ENCODE data around the gene USH1G. TPM values are rescaled to one million over a fixed set of nuclear protein-coding genes. Genes with fewer than 3 reads are reported as not detected.

USH1G gene
- total and polyA plus RNA-seq, 12 donors: not detected

- intact Hi-C loops (cut with DNase I): loop anchor here in 6 of 10 donors (10.0 kb wide), 2 partner anchors 124 to 214 kb away; partner anchors contain the start of gene NHERF1 (in 1 of the 6)
- Histone ChIP-seq H3K4me1 (peaks cover 4 to 20% (median 13%) of the 10 kb centered on the region in 9 donors), H3K36me3 (peaks cover 0 to 5% (median 0%) of the 10 kb centered on the region in 9 donors), H3K27ac (no peak overlapping the region), H3K9me3 (no peaks in the 10 kb centered on the region), H3K27me3 (no peaks in the 10 kb centered on the region), H3K4me3 (no peak overlapping the region)
- no peak for TF ChIP-seq CTCF (IDR thresholded peaks at IDR 0.05)
- WGBS, 2 donors: 46 to 51% methylated on average over 12 of the region's 12 CpGs
- no peak for ATAC-seq
- DNase-seq: no peak
These were observed 54.7 kb downstream of the USH1G start for GRCh38 chr17:74868251-74868907.

GRCh38 chr17:74866198-74866835, 56.7 kb downstream of the USH1G start:
- Histone ChIP-seq H3K4me1 (peaks cover 6 to 20% (median 10%) of the 10 kb centered on the region in 9 donors), H3K36me3 (peaks cover 0 to 5% (median 0%) of the 10 kb centered on the region in 9 donors), H3K9me3 (no peaks in the 10 kb centered on the region), H3K4me3 (no peak overlapping the region), H3K27me3 (peaks cover 0 to 14% (median 10%) of the 10 kb centered on the region in 7 donors), H3K27ac (no peak overlapping the region)
- DNase-seq (no peak), ATAC-seq (no peak)
- intact Hi-C loops (cut with DNase I): loop anchor here in 6 of 10 donors (10.0 kb wide), 2 partner anchors 122 to 212 kb away; partner anchors contain the start of gene NHERF1 (in 1 of the 6)
- TF ChIP-seq CTCF (IDR thresholded peaks at IDR 0.05): no peak
- 79 to 80% methylated on average over 19 of the region's 19 CpGs for WGBS, 2 donors

Other genes with a start within 250 kb of the USH1G start
- 1 to 10 TPM in 1 of 10 donors, under 1 TPM in 6, not detected in 3; 0.13 to 4.5 (median 0.34) TPM for gene CD300LF, start 210.3 kb downstream of the USH1G start, total RNA-seq
- under 1 TPM; 0.15 to 0.36 TPM for gene CD300LF, start 210.3 kb downstream of the USH1G start, polyA plus RNA-seq
- gene RAB37, start 186.0 kb downstream of the USH1G start, total RNA-seq: 1 to 10 TPM in 9 of 10 donors, under 1 TPM in 1; 0.95 to 2.8 (median 1.6) TPM
- gene RAB37, start 186.0 kb downstream of the USH1G start, polyA plus RNA-seq: 1 to 10 TPM in 1 of 2 donors, under 1 TPM in 1; 0.93 to 2.7 TPM
- gene NHERF1, start 174.6 kb downstream of the USH1G start, total RNA-seq: 10 to 100 TPM in 6 of 10 donors, 1 to 10 TPM in 4; 6.7 to 33.4 (median 12.7) TPM
- 10 to 100 TPM in 1 of 2 donors, 1 to 10 TPM in 1; 6.9 to 24.5 TPM for gene NHERF1, start 174.6 kb downstream of the USH1G start, polyA plus RNA-seq
- gene NAT9, start 146.9 kb downstream of the USH1G start, total RNA-seq: 10 to 100 TPM; 10.6 to 25.9 (median 17.0) TPM
- 10 to 100 TPM; 33.6 to 42.9 TPM for gene NAT9, start 146.9 kb downstream of the USH1G start, polyA plus RNA-seq
- gene GRIN2C, start 63.4 kb downstream of the USH1G start, total RNA-seq: under 1 TPM; 0.13 to 0.66 (median 0.27) TPM
- under 1 TPM; 0.44 to 0.61 TPM for gene GRIN2C, start 63.4 kb downstream of the USH1G start, polyA plus RNA-seq
- 1 to 10 TPM; 2.4 to 6.3 (median 3.9) TPM for gene FDXR, start 50.3 kb downstream of the USH1G start, total RNA-seq
- 1 to 10 TPM; 3.3 to 5.3 TPM for gene FDXR, start 50.3 kb downstream of the USH1G start, polyA plus RNA-seq
- not detected for gene FADS6, start 29.6 kb downstream of the USH1G start, total RNA-seq
- not detected for gene FADS6, start 29.6 kb downstream of the USH1G start, polyA plus RNA-seq
- not detected for gene OTOP2, start 1.0 kb upstream of the USH1G start, total RNA-seq
- not detected for gene OTOP2, start 1.0 kb upstream of the USH1G start, polyA plus RNA-seq
- not detected for gene OTOP3, start 12.6 kb upstream of the USH1G start, total RNA-seq
- not detected for gene OTOP3, start 12.6 kb upstream of the USH1G start, polyA plus RNA-seq
- gene HID1, start 49.5 kb upstream of the USH1G start, total RNA-seq: 10 to 100 TPM in 4 of 10 donors, 1 to 10 TPM in 6; 3.9 to 15.5 (median 9.5) TPM
- gene HID1, start 49.5 kb upstream of the USH1G start, polyA plus RNA-seq: 10 to 100 TPM in 1 of 2 donors, 1 to 10 TPM in 1; 8.0 to 23.8 TPM
- 10 to 100 TPM; 10.8 to 25.3 (median 16.3) TPM for gene CDR2L, start 64.4 kb upstream of the USH1G start, total RNA-seq
- gene CDR2L, start 64.4 kb upstream of the USH1G start, polyA plus RNA-seq: 10 to 100 TPM in 1 of 2 donors, 1 to 10 TPM in 1; 8.5 to 11.9 TPM
- 10 to 100 TPM; 43.7 to 64.1 (median 51.7) TPM for gene MRPL58, start 89.4 kb upstream of the USH1G start, total RNA-seq
- gene MRPL58, start 89.4 kb upstream of the USH1G start, polyA plus RNA-seq: 10 to 100 TPM; 71.8 to 72.3 TPM
- 1,000 to 10,000 TPM in 1 of 10 donors, 100 to 1,000 TPM in 9; 678 to 1,003 (median 867) TPM for gene ATP5PD, start 123.7 kb upstream of the USH1G start, total RNA-seq
- gene ATP5PD, start 123.7 kb upstream of the USH1G start, polyA plus RNA-seq: 1,000 to 10,000 TPM in 1 of 2 donors, 100 to 1,000 TPM in 1; 870 to 2,296 TPM
- 10 to 100 TPM; 19.6 to 41.1 (median 29.6) TPM for gene KCTD2, start 124.0 kb upstream of the USH1G start, total RNA-seq
- gene KCTD2, start 124.0 kb upstream of the USH1G start, polyA plus RNA-seq: 10 to 100 TPM; 11.8 to 19.2 TPM
- gene SLC16A5, start 164.7 kb upstream of the USH1G start, total RNA-seq: 10 to 100 TPM in 8 of 10 donors, 1 to 10 TPM in 2; 7.5 to 17.4 (median 11.9) TPM
- gene SLC16A5, start 164.7 kb upstream of the USH1G start, polyA plus RNA-seq: 10 to 100 TPM in 1 of 2 donors, 1 to 10 TPM in 1; 3.6 to 12.4 TPM
- 1 to 10 TPM; 4.7 to 7.9 (median 5.2) TPM for gene ARMC7, start 186.7 kb upstream of the USH1G start, total RNA-seq
- gene ARMC7, start 186.7 kb upstream of the USH1G start, polyA plus RNA-seq: 1 to 10 TPM; 3.1 to 7.2 TPM
- 10 to 100 TPM; 17.1 to 33.3 (median 21.6) TPM for gene NT5C, start 208.5 kb upstream of the USH1G start, total RNA-seq
- 10 to 100 TPM; 50.0 to 71.7 TPM for gene NT5C, start 208.5 kb upstream of the USH1G start, polyA plus RNA-seq
- gene JPT1, start 231.3 kb upstream of the USH1G start, total RNA-seq: 10 to 100 TPM in 8 of 10 donors, 1 to 10 TPM in 2; 6.7 to 30.0 (median 12.6) TPM
- gene JPT1, start 231.3 kb upstream of the USH1G start, polyA plus RNA-seq: 10 to 100 TPM; 32.6 to 61.6 TPM

Data from heart right ventricle (tissue), 16 donors.